Measurements from ENCODE around the gene TMEM120A.

The TMEM120A gene

GRCh38 chr7:75950111-75950681 lies 44.2 kb downstream of the TMEM120A start:
- in situ Hi-C loops (cut with HindIII; ENCODE audit: low sequenced_read_pairs): no loop called here
- DNase-seq (ENCODE audit: low read depth): no peak
- H3K4me3 ChIP-seq (ENCODE audit: low read depth, low read length): no peak overlapping the region
- TF ChIP-seq, protein P1, sequence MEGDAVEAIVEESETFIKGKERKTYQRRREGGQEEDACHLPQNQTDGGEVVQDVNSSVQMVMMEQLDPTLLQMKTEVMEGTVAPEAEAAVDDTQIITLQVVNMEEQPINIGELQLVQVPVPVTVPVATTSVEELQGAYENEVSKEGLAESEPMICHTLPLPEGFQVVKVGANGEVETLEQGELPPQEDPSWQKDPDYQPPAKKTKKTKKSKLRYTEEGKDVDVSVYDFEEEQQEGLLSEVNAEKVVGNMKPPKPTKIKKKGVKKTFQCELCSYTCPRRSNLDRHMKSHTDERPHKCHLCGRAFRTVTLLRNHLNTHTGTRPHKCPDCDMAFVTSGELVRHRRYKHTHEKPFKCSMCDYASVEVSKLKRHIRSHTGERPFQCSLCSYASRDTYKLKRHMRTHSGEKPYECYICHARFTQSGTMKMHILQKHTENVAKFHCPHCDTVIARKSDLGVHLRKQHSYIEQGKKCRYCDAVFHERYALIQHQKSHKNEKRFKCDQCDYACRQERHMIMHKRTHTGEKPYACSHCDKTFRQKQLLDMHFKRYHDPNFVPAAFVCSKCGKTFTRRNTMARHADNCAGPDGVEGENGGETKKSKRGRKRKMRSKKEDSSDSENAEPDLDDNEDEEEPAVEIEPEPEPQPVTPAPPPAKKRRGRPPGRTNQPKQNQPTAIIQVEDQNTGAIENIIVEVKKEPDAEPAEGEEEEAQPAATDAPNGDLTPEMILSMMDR (IDR thresholded peaks at IDR 0.05; ENCODE audit: low read depth, low read length, missing control alignments): no peak

DNA sequence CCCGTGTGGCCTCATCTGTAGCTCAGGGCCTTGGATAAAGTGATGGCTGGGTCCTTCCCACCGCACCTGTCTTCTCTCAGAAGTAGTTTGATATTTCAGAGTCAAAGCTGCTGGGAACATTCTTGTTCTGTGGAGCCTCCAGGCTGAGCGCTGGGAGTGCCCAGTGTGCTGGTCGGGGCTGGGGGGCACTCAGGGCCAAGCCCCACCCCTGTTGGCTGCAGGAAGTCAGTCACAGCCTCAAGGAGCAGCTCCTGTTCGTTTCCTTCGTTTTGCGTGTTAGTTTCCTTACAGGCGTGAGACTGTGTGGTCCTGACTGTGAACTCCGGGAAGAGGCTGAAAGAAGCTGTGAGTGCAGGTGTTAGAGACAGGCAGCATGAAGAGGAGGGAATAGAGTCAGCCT lies 46.2 kb downstream of the TMEM120A start:
- H3K4me3 ChIP-seq (ENCODE audit: low read depth, low read length): no peak overlapping the region
- DNase-seq (ENCODE audit: low read depth): no peak
- in situ Hi-C loops (cut with HindIII; ENCODE audit: low sequenced_read_pairs): no loop called here
- TF ChIP-seq, protein P1 (IDR thresholded peaks at IDR 0.05; ENCODE audit: low read depth, low read length, missing control alignments): no peak

DNA sequence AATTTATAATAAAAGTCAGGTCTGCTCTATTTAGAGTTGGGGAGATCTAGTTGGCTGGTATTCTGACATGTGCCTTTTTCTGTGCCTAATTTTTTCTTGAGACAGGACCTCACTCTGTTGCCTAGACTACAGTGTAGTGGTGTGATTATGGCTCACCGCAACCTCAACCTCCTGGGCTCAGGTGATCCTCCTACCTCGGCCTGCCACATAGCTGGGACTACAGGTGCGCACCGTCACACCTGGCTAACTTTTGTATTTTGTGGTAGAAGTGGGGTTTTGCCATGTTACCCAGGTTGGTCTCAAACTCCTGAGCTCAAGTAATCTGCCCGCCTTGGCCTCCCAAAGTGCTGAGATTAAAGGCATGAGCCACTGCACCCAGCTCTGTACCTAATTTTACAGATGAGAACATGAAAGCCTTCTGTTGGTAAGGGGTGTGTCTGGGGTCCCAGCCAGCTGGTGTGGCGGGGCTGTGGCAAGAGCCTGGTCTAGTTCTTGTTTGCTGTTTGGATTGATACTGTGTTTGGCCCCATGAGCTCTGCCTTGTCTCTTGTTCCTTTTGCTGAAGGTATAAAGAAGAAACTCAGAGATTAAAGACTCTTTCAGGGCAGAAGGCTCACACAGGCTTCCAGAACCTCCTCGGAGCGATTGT lies 48.1 kb downstream of the TMEM120A start:
- in situ Hi-C loops (cut with HindIII; ENCODE audit: low sequenced_read_pairs): no loop called here
- no peak for DNase-seq (ENCODE audit: low read depth)
- TF ChIP-seq, protein P1 (IDR thresholded peaks at IDR 0.05; ENCODE audit: low read depth, low read length, missing control alignments): no peak
- H3K4me3 ChIP-seq (ENCODE audit: low read depth, low read length): no peak overlapping the region

GRCh38 chr7:75945297-75946168 lies 48.9 kb downstream of the TMEM120A start:
- TF ChIP-seq, protein P1 (IDR thresholded peaks at IDR 0.05; ENCODE audit: low read depth, low read length, missing control alignments): no peak
- no peak overlapping the region for H3K4me3 ChIP-seq (ENCODE audit: low read depth, low read length)
- no peak for DNase-seq (ENCODE audit: low read depth)
- in situ Hi-C loops (cut with HindIII; ENCODE audit: low sequenced_read_pairs): no loop called here

GRCh38 chr7:75944507-75944906 lies 49.9 kb downstream of the TMEM120A start:
- TF ChIP-seq, protein P1 (IDR thresholded peaks at IDR 0.05; ENCODE audit: low read depth, low read length, missing control alignments): no peak
- in situ Hi-C loops (cut with HindIII; ENCODE audit: low sequenced_read_pairs): no loop called here
- no peak overlapping the region for H3K4me3 ChIP-seq (ENCODE audit: low read depth, low read length)
- DNase-seq (ENCODE audit: low read depth): no peak

- TF ChIP-seq, protein P1 (IDR thresholded peaks at IDR 0.05; ENCODE audit: low read depth, low read length, missing control alignments): no peak
- no peak for DNase-seq (ENCODE audit: low read depth)
- in situ Hi-C loops (cut with HindIII; ENCODE audit: low sequenced_read_pairs): no loop called here
- H3K4me3 ChIP-seq (ENCODE audit: low read depth, low read length): no peak overlapping the region
Observed at GRCh38 chr7:75943864-75944263, 50.5 kb downstream of the TMEM120A start.
